ENCODE results near the gene IL17B.

- TF ChIP-seq CTCF (optimal IDR thresholded peaks at IDR 0.05 in 1 of 3, IDR thresholded peaks at IDR 0.05 in 1 of 3, conservative IDR thresholded peaks at IDR 0.05 in 1 of 3; ENCODE audit: extremely low read depth in 1 of 3, insufficient read depth in 2 of 3, low read length in 3 of 3) (no peak), EZH2 (IDR thresholded peaks at IDR 0.05; ENCODE audit: low read length) (no peak)
These were observed 43.4 kb upstream of the IL17B start for GRCh38 chr5:149422366-149423048.

All from keratinocyte (primary cell).